Activated CD4-positive, alpha-beta T cell treated with anti-CD3 and anti-CD28 coated beads for 24 hours (primary cell): ENCODE measurements around the gene CD300LB.
A peak's percentile ranks its signal among the peaks of the same experiment; 100 is the strongest.
"Not testable (repeated sequence)": the region's sequence is repeated elsewhere in the genome, so short reads cannot be mapped to it uniquely, and the experiment has no call there.

Source experiments
- DNase-seq, 2 donors: peaks; one replicate each; pipeline ENCODE4 v3.0.0-alpha.2; 2020; ENCODE audit warnings: low read depth in 2 of 2

CD300LB gene

GRCh38 chr17:74525781-74526288 lies 5.4 kb downstream of the CD300LB start:
- no peak for DNase-seq

- DNase-seq, result no peak
Measured at GRCh38 chr17:74525465-74525725, 5.9 kb downstream of the CD300LB start.

DNA sequence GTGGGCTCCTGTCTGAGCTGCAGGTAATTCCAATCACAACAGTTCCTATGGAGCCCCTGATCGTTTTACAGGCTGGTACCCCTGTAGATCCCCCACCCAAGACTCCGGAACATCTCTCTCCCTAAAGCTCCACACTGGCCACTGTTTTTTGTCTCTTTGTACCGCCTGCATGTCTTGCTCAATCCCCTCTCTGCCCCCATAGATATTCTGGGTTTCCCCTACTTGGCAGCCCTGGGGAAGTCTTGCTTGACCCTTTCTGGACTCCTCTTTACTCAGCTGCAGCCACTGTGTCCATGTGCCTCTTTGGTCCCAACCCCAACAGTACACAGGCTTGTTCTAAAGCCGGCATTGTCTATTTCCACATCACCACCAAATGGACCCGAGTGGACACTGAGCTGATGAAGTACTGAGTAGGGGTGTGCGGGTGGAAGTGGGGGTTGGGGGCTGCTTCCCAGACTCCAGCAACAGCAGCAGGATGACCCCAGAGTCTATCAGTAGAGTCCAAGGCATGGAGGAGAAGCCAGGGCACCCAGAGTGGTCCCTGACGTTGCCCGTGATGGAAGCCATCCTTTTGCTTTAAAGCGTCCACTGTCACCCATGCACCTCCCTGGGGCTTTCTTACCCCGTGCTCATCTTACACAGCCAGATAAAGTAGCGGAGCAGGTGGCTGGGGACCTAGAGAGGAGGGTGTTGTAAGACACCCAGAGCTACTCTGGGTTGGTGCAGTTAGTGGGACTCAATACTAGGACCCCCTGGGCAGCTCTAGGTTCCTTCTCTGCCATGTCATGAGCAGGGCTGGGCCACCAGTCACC lies 6.4 kb downstream of the CD300LB start:
- no peak for DNase-seq

DNA sequence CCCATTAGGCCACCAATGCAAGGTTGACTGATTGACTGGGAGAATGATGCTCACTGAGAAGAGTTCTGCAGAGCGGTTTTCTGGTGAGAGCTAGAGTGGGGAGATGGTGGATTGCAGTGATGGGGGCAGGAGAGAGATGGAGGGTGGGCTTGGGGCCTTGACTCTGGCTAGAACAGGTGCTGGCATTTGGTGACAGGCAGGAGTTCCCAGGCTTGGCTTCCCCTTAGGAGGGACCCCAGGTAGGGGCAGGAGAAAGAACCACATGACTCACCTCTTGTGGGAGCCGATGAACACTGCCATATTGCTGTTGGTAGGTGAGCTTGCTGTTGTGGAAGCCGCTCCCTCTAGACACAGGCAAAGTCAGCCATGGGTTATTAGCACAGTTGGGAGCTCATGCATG lies 8.0 kb downstream of the CD300LB start:
- no peak for DNase-seq

- DNase-seq, result no peak
Measured at GRCh38 chr17:74522381-74523105, 8.7 kb downstream of the CD300LB start.

GRCh38 chr17:74521701-74522201 lies 9.5 kb downstream of the CD300LB start:
- no peak for DNase-seq

DNA sequence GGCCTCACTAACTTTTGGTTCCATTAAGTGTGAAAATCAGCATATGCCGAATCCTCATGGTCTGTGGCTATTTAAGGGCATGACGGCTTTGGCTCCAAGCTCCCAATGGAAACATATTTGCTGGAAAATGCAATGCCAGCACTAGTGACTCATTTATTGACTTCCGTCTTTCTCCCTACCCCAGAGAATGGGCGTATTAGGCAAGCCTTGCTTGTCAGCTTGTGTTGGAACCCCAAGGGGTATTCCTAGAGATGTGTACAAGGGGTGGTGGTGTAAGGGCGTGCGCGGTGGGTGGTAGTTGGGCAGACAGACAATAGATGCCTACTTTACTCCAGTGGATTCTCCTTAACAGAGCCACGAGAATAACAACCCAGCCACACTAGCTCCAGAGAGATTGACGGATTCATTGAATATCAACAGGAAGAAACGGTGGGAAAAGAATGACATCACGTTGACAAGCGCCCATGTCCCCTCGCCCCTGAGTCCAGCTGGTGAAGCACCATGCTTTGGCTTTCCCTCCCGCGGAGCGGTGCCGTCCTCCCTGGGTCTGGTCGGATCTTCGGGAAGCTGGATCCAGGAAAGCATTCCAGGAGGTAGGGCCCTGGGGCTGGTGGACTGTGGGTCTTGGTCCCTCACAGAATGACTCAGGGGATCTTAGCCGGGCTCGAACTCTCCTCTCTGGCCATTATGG lies 10.3 kb downstream of the CD300LB start:
- DNase-seq, result no peak

- DNase-seq, result no peak
Measured at GRCh38 chr17:74520016-74520434, 11.2 kb downstream of the CD300LB start.

DNA sequence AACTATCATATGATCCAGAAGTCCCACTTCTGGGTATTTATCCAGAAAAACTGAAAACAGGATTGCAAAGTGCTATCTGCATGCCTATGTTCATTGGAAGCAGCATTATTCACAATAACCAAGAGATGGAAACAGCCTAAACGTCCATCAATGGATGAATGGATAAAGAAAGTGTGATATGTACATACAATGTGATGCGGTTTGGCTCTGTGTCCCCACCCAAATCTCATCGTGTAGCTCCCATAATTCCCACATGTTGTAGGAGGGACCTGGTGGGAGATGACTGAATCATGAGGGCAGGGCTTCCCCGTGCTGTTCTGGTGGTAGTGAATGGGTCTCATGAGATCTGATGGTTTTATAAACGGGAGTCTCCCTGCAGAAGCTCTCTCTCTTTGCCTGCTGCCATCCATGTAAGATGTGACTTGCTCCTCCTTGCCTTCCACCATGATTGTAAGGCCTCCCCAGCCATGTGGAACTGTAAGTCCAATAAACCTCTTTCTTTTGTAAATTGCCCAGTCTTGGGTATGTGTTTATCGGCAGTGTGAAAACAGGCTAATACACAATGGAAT lies 12.8 kb downstream of the CD300LB start:
- not testable (repeated sequence) for DNase-seq

DNA sequence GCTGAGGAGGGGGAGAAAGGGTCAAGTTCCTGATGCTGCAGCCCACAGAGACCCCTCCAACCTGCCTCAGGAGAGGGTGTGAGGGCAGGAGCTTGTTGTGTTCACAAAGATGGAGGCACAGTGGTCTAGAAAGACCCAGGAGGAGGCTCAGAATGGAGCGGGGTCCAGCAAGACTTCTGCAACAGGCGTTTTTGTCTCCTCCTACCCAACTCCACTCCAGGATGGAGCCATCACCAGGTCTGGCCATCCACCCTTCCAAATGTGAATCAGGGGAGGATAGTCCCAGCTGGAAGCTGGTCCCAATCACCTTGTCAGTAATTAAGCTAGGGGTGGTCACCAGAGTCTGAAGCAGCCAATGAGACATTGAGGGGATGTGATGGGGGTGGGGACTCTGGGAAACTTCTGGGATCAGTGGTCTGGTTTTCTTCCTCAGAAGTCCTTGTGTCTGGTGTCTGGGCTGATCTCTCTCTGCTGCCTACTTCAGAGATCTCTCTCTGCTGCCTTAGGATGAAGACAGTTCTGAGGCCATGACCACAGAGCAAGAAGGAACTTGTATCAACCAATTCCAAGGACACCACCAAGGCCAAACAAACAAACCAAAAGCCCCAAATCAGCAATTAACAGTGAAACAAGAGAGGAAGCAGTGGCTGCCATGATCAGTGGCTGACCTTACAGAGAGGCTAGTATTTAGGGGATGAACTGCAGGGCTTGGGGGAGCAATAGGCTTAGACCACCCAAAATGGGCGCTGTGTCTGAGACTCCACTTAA lies 14.5 kb downstream of the CD300LB start:
- no peak for DNase-seq

GRCh38 chr17:74515941-74516340 lies 15.3 kb downstream of the CD300LB start:
- DNase-seq, result no peak

DNA sequence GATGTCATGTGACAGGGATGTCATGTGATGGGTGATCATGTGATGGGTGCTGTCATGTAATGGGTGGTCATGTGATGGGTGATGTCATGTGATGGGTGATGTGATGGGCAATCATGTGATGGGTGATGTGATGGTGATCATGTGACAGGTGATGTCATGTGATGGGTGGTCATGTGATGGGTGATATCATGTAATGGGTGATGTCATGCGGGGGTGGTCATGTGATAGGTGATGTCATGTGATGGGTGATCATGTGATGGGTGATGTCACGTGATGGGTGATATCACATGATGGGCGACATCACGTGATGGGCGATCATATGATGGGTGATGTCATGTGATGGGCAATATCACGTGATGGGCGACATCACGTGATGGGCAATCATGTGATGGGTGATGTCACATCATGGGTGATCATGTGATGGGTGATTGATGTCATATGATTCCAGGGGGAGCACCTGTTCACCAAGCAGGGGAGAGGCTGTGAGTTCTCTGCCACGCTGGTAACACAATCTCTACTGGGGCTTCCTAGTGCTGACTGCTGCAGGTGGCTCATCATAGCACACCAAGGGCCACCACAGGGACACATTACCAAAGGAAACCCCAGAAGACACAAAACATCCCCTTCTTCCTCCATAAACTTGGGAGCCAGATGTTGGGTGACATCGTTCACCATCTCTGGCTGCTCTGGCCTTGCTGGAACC lies 16.5 kb downstream of the CD300LB start:
- DNase-seq, result no peak

- peak in 1 of 2 donors; percentile 10 for DNase-seq
Measured at GRCh38 chr17:74513987-74514631, 17.2 kb downstream of the CD300LB start.

GRCh38 chr17:74512624-74513091 lies 18.6 kb downstream of the CD300LB start:
- peak; percentile 18 to 26 for DNase-seq

DNA sequence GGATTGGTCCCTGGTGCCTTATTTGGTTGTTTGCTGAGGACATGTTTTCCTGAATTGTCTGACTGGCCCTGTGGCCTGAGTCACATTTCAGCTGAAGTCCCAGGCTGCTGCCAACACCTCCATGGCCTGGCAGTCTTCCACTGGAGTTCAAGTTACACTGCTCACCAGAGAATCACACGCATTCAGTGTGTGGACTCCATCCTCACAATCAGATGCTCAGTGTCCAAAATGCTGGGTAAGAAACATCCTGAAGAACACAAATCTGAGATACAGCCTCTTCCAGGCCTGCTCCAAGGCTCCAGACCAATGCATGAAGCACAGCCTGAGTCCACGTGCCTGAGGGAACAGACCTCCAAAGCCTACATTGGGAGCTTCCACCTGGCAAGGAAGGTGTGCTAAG lies 19.2 kb downstream of the CD300LB start:
- DNase-seq, result no peak

DNA sequence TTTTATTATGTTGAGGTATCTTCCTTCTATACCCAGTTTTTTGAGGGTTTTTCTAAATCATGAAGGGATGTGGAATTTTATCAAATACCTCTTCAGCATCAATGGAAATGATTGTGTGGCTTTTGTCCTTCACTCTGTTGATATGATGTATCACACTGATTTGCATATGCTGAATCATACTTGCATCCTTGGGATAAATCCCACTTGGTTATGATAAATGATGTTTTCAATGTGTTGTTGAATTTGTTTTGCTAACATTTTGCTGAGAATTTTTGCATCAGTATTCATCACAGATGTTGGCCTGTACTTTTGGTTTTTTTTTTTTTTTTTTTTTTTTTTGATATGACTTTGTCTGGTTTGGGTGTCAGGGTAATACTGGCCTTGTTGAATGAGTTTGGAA lies 23.1 kb downstream of the CD300LB start:
- DNase-seq, result no peak

DNA sequence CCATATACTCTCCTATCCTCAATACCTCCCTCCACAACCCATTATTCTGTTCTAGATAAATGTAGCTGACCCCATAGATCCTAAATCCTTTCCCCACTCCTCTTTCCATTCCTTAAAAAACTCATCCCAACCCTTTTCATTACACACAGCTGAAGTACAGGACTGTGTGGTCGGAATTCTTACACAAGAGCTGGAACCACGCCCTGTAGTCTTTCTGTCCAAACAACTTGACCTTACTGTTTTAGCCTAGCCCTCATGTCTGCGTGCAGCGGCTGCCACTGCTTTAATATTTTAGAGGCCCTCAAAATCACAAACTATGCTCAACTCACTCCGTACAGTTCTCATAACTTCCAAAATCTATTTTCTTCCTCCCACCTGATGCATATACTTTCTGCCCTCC lies 27.3 kb downstream of the CD300LB start:
- DNase-seq, result not testable (repeated sequence)

DNA sequence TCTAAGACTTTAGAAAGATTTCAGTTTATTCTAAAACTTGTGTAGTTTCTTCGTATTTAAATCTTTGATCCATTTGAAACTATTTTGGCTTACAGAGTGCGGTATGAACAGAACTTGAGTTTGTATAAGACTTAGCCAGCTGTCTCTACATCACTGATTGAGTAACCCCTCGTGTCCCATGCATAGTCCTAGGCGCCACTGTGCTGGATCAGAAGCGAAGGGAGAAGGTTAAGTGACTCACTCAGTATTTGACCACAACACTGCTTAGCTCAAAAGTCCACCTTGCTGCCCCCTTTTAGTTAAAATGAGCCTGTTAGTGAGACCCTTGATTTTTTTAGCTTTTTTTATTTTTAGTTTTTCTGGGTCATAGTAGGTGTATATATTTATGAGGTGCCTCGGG lies 28.4 kb downstream of the CD300LB start:
- DNase-seq, result no peak

DNA sequence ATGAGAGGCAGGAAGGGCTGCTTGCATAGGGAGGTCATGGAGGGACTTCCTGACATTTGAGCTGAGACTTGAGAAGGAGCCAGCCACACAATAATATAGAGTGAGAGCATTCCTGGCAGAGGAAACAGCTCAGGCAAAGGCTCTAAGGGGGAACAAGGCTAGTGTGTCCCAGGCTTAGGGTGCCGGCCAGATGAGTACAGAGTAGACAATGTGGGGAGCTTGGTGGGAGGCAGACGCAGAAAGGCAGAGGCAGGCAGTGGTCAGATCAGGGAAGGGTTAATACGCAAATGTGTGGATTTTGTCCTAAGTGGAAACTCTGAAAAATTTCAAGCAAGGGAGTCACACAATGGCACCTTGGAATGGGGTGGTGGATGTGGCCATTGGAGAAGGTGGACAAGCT lies 31.3 kb downstream of the CD300LB start:
- DNase-seq, result no peak

GRCh38 chr17:74497471-74497870 lies 33.8 kb downstream of the CD300LB start:
- no peak for DNase-seq
